ENCODE results near the gene SH2D1B. TPM values are rescaled to one million over a fixed set of nuclear protein-coding genes. Genes with fewer than 3 reads are reported as not detected.

Gene SH2D1B
- total and polyA plus RNA-seq, 4 donors: 0.17 to 0.84 (median 0.30) TPM

DNA sequence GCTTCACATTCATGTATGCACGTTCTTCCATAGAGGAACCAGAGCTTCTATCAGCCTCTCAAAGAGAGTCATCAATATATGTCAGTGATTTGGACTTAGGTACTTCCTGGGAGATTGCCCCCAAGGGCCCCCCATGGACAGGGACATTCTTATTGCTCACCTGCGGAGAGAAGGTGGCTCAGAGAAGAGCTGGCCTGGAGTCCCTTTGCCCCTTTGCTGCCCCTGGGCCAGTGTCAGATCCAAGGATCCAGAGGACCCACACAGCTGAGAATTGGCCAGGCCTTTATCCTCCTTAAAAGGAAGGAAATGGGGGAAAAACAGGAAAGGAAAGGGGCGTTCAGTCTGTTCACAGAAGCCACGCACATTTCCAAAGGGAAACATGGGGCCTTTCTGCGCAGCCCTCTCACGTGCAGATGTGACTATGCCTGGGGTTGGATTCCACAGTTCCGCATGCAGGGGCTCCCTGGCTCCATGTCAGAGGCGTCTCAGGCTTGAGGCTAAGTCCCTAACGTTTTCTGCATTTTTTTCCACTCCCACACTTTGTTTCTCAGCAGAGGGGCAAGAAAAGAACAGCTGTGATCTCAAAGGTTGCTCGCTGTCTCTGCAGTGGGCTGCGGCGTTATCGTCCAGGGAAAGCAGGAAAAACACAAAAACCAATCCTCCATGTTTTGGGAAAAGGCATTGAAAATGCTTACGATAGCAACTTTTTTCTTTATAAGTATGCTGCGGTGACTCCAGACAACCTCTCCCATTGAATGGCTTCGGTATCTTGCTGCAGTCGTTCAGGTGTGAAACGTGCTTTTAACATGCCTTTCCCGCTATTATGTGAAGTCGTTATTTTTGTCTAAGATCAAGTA is 24.5 kb downstream of the SH2D1B start (continued):
- TF ChIP-seq, protein P1, sequence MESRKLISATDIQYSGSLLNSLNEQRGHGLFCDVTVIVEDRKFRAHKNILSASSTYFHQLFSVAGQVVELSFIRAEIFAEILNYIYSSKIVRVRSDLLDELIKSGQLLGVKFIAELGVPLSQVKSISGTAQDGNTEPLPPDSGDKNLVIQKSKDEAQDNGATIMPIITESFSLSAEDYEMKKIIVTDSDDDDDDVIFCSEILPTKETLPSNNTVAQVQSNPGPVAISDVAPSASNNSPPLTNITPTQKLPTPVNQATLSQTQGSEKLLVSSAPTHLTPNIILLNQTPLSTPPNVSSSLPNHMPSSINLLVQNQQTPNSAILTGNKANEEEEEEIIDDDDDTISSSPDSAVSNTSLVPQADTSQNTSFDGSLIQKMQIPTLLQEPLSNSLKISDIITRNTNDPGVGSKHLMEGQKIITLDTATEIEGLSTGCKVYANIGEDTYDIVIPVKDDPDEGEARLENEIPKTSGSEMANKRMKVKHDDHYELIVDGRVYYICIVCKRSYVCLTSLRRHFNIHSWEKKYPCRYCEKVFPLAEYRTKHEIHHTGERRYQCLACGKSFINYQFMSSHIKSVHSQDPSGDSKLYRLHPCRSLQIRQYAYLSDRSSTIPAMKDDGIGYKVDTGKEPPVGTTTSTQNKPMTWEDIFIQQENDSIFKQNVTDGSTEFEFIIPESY (IDR thresholded peaks at IDR 0.05): no peak
- TF ChIP-seq, protein P2, sequence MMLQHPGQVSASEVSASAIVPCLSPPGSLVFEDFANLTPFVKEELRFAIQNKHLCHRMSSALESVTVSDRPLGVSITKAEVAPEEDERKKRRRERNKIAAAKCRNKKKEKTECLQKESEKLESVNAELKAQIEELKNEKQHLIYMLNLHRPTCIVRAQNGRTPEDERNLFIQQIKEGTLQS (IDR thresholded peaks at IDR 0.05): no peak
- TF ChIP-seq FOXA1 (IDR thresholded peaks at IDR 0.05): no peak

DNA sequence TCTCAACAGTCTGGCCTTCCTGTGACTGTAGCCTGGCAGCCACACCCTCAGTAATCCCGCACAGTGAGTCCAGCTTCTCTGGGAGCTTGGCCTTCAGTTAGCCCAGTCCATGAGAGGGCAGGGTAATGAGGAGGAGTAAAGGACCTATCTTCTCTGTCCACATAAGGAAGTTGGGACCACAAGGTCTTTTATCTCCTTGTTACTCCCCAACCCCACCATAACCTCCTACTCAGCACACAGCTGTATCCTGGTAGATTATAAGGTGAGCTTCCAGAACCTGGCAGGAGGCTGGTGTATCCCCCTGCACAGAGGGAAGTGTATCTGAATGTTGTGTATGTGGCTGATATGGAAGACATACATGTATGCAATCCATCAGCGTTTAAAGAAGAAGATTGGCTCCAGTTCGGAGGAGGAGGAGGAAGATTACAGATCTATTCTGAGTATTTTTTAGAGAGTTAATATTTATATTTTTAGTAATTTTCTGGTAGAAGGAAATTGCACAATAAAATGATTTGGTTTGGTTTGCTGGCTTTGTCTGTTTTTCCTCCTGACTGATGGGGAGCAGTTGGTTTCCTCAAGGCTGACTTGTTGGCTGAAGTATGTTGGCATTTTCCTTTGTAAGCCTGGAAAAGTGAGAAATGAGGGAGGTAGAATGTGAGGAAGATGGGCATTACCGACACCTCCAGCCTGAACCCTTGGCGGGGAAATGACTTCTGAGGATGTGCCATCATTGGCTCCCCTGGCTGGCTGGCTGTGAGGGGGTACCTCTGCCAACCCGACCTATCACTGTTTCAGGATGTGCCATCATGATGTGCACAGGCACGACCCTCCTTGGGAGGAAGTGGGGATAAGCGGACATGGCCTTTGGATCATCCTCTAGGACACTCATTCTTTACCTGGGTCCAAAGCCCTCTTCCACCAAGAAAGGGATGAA is 25.4 kb downstream of the SH2D1B start:
- H3K4me3 ChIP-seq (ENCODE audit: low read depth in 1 of 3, low read length in 3 of 3): no peak overlapping the region
- no peaks in the 10 kb centered on the region for H3K9me3 ChIP-seq (ENCODE audit: control insufficient read depth in 4 of 4, low read length in 3 of 4)
- DNase-seq (ENCODE audit: low spot score): peak; percentile 9
- no peak overlapping the region for H3K9ac ChIP-seq (ENCODE audit: low read depth in 1 of 2, low read length in 2 of 2)
- peaks cover 0 to 13% (median 10%) of the 10 kb centered on the region in 4 donors for H3K36me3 ChIP-seq (ENCODE audit: control insufficient read depth in 4 of 4, insufficient read depth in 3 of 4, low read depth in 1 of 4, low read length in 3 of 4)
- WGBS: 83% methylated on average over 8 of the region's 8 CpGs
- H3K4me1 ChIP-seq (ENCODE audit: control insufficient read depth in 4 of 4, insufficient read depth in 4 of 4, low read length in 3 of 4): peaks cover 8 to 27% (median 14%) of the 10 kb centered on the region in 4 donors
- TF ChIP-seq RAD21 (IDR thresholded peaks at IDR 0.05) (no peak), EGR1 (IDR thresholded peaks at IDR 0.05; ENCODE audit: low read depth in 2 of 2) (no peak), YY1 (IDR thresholded peaks at IDR 0.05) (no peak), NR2F2 (IDR thresholded peaks at IDR 0.05) (no peak), GABPA (IDR thresholded peaks at IDR 0.05 in 1 of 2, conservative IDR thresholded peaks at IDR 0.05 in 1 of 2) (no peak), HNF4G (IDR thresholded peaks at IDR 0.05) (no peak), HNF4A (conservative IDR thresholded peaks at IDR 0.05) (no peak), JUND (IDR thresholded peaks at IDR 0.05) (no peak), FOXA1 (IDR thresholded peaks at IDR 0.05) (no peak), FOXA2 (IDR thresholded peaks at IDR 0.05) (no peak), TAF1 (conservative IDR thresholded peaks at IDR 0.05) (no peak)
- TF ChIP-seq, protein P1 (IDR thresholded peaks at IDR 0.05): no peak
- TF ChIP-seq, protein P2 (IDR thresholded peaks at IDR 0.05): no peak
- TF ChIP-seq, protein P3, sequence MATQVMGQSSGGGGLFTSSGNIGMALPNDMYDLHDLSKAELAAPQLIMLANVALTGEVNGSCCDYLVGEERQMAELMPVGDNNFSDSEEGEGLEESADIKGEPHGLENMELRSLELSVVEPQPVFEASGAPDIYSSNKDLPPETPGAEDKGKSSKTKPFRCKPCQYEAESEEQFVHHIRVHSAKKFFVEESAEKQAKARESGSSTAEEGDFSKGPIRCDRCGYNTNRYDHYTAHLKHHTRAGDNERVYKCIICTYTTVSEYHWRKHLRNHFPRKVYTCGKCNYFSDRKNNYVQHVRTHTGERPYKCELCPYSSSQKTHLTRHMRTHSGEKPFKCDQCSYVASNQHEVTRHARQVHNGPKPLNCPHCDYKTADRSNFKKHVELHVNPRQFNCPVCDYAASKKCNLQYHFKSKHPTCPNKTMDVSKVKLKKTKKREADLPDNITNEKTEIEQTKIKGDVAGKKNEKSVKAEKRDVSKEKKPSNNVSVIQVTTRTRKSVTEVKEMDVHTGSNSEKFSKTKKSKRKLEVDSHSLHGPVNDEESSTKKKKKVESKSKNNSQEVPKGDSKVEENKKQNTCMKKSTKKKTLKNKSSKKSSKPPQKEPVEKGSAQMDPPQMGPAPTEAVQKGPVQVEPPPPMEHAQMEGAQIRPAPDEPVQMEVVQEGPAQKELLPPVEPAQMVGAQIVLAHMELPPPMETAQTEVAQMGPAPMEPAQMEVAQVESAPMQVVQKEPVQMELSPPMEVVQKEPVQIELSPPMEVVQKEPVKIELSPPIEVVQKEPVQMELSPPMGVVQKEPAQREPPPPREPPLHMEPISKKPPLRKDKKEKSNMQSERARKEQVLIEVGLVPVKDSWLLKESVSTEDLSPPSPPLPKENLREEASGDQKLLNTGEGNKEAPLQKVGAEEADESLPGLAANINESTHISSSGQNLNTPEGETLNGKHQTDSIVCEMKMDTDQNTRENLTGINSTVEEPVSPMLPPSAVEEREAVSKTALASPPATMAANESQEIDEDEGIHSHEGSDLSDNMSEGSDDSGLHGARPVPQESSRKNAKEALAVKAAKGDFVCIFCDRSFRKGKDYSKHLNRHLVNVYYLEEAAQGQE (IDR thresholded peaks at IDR 0.05): no peak
- no peaks in the 10 kb centered on the region for H3K27me3 ChIP-seq (ENCODE audit: control insufficient read depth in 4 of 4, insufficient read depth in 4 of 4, low read length in 3 of 4)
- H3K27ac ChIP-seq (ENCODE audit: low read depth in 1 of 2, low read length in 2 of 2): no peak overlapping the region
